ENCODE measurements around the gene MAP3K12. TPM values are rescaled to one million over a fixed set of nuclear protein-coding genes. Genes with fewer than 3 reads are reported as not detected.
"Not testable (repeated sequence)": the region's sequence is repeated elsewhere in the genome, so short reads cannot be mapped to it uniquely, and the experiment has no call there.

Gene MAP3K12
- total RNA-seq, 1 donor from 2014 or later = 3.9 TPM

DNA sequence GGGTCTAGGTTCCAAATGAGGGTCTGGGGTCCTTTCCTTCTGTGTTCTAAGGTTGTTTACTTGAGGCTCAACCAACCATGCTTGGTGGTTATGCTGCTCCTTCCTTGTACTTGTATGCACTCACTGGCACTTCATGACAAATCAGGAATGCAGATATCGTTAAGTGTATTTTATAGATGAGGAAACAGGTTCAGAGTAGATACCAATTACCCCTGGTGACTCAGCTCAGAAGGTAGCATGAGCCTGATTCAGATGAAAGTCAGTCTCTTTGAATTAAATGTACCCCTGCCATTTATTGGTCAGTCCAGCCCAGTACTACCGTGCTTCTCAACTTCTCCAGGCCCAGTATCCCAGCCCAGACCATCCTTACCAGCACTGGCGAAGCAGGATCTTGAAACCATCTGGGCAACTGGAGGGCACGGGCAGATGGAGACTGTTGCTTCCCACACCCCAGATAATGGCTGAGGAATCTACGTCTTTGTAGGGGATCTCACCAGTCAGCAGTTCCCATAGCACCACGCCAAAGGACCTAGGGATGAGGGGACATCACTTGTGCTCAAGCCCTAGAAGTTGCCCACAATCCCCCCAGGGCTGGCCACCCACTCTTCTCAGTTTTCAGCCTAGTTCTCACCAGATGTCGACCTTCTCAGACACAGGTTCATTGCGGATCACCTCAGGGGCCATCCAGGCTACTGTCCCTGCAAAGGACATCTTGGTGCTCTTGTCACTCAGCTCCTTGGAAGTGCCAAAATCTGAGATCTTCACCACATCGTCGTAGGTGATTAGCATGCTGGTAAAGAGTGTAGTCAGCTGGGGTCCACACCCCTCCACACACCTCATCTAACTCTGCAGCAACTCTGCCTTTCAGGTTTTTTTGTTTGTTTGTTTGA lies 14.3 kb downstream of the MAP3K12 start:
- FAIRE-seq (peak; percentile 28), DNase-seq (ENCODE audit: low read depth) (peak; percentile 63)
- Histone ChIP-seq H3K27me3 (ENCODE audit: control insufficient read depth, insufficient read depth, low read length) (no peaks in the 10 kb centered on the region), H3K4me3 (ENCODE audit: low read depth, low read length) (no peak overlapping the region), H3K36me3 (ENCODE audit: control insufficient read depth, insufficient read depth, low read length) (peaks cover 19% of the 10 kb centered on the region)
- no peak for TF ChIP-seq CTCF (IDR thresholded peaks at IDR 0.05; ENCODE audit: insufficient read depth, low read length, severe bottlenecking)

- DNase-seq (ENCODE audit: low read depth) (no peak), FAIRE-seq (no peak)
- Histone ChIP-seq H3K4me3 (ENCODE audit: low read depth, low read length) (no peak overlapping the region), H3K27me3 (ENCODE audit: control insufficient read depth, insufficient read depth, low read length) (no peaks in the 10 kb centered on the region), H3K36me3 (ENCODE audit: control insufficient read depth, insufficient read depth, low read length) (peaks cover 24% of the 10 kb centered on the region)
- no peak for TF ChIP-seq CTCF (IDR thresholded peaks at IDR 0.05; ENCODE audit: insufficient read depth, low read length, severe bottlenecking)
Measured at GRCh38 chr12:53483979-53484377, 15.3 kb downstream of the MAP3K12 start.

DNA sequence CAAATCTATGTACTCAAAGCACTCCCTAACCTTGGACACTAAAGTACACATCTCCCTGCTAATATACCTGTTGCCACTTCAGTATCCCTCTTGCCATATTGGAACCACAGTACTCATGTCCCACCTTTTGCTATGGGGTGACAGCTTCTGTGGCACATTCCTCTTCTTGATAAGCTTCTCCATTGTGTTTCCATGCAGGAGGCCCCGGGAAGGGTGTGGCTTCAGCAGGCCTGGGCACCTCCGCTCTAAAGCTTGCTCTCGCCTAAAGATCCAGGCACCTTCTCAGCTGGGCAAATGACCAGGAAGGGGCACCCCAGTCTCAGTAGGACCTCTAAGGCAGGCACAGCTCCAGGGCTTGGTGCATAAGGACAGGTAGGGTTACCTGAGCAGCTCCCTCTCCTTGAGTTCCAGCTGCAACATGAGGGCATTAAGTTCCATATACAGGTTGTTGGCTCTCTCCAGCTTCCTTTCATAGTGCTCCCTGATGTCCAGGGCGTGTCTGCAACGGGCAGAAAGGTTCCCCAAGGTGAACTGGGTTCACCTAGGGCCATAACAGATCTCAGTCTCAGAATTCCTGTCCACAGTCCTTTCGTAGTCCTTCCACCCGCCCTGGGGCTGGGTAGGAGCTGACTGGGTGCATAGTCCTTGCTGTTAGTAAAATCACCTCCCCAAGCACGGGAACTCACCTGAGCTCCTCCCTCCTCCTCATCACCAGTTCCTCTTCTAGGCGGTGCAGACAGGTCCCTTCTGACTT lies 15.9 kb downstream of the MAP3K12 start:
- Histone ChIP-seq H3K27me3 (ENCODE audit: control insufficient read depth, insufficient read depth, low read length) (no peaks in the 10 kb centered on the region), H3K36me3 (ENCODE audit: control insufficient read depth, insufficient read depth, low read length) (peaks cover 26% of the 10 kb centered on the region), H3K4me3 (ENCODE audit: low read depth, low read length) (no peak overlapping the region)
- FAIRE-seq = no peak
- no peak for DNase-seq (ENCODE audit: low read depth)
- no peak for TF ChIP-seq CTCF (IDR thresholded peaks at IDR 0.05; ENCODE audit: insufficient read depth, low read length, severe bottlenecking)

DNA sequence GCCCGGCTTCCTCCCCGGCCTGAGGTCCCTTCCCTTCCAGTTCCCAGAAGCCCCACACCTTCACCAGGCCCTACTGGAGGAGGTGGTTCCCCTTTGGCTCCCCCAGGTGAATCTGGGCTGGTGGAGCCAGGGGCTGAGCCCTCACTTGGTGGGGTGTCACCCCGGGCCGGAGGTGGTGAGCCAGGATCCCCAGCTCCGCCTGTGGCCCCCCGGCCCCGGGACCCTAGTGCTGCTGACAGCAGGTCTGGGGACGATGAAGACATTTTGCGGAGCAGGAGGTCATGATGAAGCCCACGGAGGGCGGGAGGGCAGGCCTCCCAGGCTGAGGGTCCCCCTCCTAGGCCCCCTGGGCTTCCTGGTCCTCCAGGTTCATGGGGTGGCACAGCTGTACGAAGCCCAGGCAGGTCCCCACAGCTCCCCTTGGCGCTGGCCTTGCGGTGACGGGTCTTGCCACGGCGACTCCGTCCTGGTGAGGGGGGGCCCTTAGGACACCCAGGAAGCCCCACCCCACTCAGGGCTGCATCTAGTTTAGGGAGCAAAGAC lies 16.6 kb downstream of the MAP3K12 start:
- TF ChIP-seq CTCF (IDR thresholded peaks at IDR 0.05; ENCODE audit: insufficient read depth, low read length, severe bottlenecking) = no peak
- DNase-seq (ENCODE audit: low read depth) (no peak), FAIRE-seq (no peak)
- Histone ChIP-seq H3K27me3 (ENCODE audit: control insufficient read depth, insufficient read depth, low read length) (no peaks in the 10 kb centered on the region), H3K36me3 (ENCODE audit: control insufficient read depth, insufficient read depth, low read length) (peaks cover 23% of the 10 kb centered on the region), H3K4me3 (ENCODE audit: low read depth, low read length) (no peak overlapping the region)

GRCh38 chr12:53481939-53482586 lies 17.2 kb downstream of the MAP3K12 start:
- H3K36me3 ChIP-seq (ENCODE audit: control insufficient read depth, insufficient read depth, low read length) = peaks cover 23% of the 10 kb centered on the region
- DNase-seq (ENCODE audit: low read depth) (no peak), FAIRE-seq (no peak)
- peak; percentile 20 for TF ChIP-seq CTCF (IDR thresholded peaks at IDR 0.05; ENCODE audit: insufficient read depth, low read length, severe bottlenecking)
- H3K27me3 ChIP-seq (ENCODE audit: control insufficient read depth, insufficient read depth, low read length) = no peaks in the 10 kb centered on the region
- H3K4me3 ChIP-seq (ENCODE audit: low read depth, low read length) = no peak overlapping the region

- peaks cover 26% of the 10 kb centered on the region for H3K36me3 ChIP-seq (ENCODE audit: control insufficient read depth, insufficient read depth, low read length)
- not testable (repeated sequence) for H3K4me3 ChIP-seq (ENCODE audit: low read depth, low read length); FAIRE-seq; H3K27me3 ChIP-seq (ENCODE audit: control insufficient read depth, insufficient read depth, low read length); DNase-seq (ENCODE audit: low read depth)
Measured at GRCh38 chr12:53481458-53481857, 17.8 kb downstream of the MAP3K12 start.
